HG02981 (cell line): ENCODE measurements around the gene BBS9.

Experiments
- ATAC-seq: cut with Tn5 transposase; IDR thresholded peaks from one replicate; pipeline ENCODE4 v1.9.1; 2021; ENCODE audit warnings: mild to moderate bottlenecking, moderate library complexity; ENCODE audit not compliant: unreplicated experiment

Gene BBS9

DNA sequence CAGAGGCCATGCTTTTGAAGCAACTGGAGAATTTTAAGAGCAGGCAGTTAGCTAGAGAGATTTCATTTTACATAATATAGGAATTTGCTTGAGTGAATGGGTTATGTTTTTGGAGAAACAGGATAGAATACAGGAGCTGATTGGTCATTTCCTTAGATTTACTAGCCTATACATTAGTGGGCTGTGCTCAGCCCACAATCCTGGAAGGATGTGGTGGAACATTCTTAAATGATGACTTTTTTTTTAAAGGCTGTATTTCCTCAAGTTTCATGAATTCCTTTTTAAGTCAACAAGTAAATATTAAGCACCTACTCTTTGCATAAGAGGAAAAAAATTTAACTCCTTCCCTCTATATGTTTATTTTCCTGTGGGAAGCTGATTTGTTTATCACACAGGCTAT, 461.6 kb downstream of the BBS9 start:
- ATAC-seq = no peak

DNA sequence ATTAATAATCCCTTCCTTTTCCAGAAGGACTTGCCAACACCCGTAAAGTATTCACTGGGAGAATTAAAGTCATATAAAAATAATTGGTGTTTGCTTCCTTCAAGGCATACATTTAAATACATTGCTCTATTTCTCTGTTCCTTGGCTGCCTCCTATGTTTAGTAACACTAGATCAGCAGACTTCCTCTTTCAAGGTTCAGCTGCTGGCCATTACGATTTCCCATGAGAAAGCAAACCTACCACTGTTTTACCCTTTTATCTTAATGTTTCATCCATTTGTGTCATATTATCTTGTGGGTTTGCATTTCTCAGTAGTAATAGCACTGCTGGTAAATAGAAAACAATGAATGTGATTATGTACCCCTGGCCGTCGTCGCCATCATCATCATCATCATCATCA, 462.1 kb downstream of the BBS9 start:
- ATAC-seq = no peak

DNA sequence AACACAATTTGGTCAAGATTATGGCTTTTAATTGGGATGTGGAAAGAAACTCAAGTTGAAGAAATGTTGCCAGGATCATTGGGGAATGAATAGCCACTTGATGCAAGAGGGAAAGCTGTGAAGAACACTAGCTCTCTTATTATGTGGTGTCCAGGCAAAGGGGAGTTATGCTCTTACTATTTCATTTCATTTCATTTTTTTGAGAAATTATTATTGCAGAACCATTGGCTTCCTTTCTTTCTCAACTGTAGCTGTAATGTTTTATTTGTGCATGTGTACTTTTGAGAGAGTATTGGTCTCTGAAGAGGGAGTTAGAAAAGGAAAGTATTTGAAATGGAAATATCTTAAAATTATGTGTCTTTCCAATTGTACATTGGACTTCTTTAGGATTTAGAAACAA, 463.4 kb downstream of the BBS9 start:
- no peak for ATAC-seq

DNA sequence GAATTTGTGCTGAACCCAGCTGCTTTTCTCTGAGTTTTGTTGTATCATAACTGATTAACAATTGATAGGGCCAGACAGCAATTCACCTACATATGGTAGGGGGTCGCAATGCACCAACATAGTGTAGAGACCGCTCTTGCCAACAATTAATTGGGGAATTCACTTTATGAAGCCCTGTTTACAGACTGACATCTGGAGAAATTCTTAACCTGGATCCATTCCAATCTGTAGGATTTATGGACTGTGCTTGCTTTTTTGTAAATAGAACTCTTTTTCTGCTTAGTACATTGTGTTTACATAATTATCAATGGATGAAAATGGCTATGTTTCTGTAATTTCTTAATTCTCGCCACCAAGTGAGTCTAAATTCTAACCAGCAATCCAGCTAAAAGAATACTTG, 464.2 kb downstream of the BBS9 start:
- no peak for ATAC-seq

DNA sequence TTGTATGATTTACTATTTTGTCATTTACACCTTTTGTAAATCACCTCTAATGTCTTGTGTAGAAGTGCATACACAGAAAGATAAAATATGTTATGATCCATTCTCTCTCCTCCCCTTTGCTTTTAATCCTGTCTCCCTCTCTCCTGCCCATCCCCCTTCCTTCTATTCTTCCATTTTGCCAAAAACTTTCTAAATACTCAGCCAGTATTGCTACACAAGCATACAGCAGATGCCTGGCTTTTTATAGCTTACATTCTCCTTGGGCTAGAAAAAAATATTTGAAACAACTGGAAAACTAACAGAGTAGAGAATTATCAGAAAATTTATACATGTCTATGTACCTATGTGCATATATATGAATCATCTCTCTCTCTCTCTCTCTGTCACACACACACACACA, 467.3 kb downstream of the BBS9 start:
- ATAC-seq = no peak

DNA sequence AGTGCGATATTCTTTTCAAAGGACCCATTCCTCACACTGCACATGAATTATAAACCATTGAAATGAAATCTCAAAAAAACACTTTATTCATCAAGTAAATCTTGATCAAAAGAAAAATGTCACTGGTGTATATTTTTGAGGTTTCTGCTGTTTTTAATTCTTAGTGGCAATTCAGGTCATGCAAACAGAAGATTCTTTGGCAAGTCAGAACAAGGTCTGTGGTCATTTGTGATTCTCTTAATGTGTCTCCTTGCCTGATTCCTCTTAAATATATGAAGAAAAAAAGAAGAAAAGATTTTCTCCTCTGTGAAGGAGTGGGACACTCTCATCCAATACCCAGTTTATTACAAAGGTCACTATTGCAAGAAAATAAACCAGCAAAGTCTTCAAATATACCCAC, 467.8 kb downstream of the BBS9 start:
- no peak for ATAC-seq

DNA sequence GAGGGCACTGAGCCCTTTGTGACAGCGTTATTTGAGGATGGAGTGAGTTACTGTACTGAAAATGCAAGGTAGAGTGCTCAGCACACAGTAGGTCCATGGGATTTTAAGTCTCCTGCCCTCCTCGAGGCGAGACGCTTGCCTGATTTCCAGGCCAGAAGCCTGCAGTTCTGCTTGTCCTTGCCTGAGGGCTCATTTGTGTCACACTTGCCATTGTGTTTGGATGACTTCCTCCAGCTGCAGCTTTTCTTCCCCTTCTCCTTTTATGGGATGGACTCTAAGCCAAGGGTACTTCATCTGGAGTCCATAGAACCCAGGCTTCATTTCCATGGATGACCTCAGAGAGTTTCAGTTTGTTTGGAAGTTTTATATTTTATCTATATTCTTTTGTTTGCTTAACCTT, 471.7 kb downstream of the BBS9 start:
- no peak for ATAC-seq

DNA sequence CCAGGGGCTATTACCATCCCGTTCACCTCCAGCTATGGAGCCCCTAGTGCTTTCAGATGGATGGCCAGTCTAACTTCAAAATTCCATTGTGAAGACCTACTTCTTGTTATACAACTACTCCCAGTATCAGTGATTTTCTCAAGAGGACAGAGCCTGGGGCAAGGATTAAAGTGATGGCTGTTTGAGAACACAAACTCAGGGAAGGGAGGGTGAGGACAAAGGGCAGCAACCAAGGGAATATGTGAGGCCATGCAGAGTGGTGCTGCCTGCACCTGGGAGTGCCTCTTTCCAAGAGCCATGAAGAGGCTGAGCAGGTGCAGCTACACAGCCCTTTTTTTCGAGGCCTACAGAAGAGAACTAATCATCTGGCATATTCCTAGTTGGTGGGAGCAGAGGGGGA, 472.5 kb downstream of the BBS9 start:
- ATAC-seq = no peak

DNA sequence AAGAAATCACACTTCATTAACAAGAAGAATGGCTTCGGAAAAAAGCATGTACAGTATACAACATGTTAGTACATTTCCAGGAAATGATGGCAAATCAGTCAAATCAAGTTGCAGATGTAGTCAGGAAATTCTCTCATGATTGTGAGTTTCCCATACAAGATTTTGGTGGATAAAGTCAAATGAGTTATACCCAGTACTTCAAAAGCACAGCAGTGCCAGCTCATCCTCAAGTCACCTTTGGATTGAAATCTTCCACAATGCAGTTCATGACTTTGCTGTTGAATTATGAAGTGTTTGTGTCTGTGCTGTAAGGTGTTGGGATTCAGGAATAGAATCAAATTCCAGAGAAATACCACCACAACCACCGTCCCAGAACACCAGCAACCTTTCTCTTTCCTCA, 474.7 kb downstream of the BBS9 start:
- ATAC-seq = no peak

DNA sequence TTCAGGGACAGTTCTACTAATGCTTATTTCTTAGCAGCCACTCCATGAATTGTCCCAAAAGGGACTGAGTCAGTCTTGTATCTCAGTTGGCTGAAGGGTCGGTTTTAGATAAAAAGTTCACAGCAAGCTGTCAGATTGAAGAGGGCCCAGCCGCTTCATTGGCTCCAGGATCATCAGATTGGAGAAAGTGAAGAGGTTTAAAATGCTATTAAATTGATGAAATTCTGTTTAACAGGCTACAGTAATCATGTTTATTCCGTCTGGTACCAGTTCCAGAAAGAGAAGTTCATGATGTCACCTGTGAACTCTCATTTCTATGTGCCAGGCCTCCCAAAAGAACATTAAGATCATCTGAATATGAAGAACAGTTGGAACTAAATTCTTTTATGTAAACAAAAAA, 481.6 kb downstream of the BBS9 start:
- ATAC-seq = no peak

DNA sequence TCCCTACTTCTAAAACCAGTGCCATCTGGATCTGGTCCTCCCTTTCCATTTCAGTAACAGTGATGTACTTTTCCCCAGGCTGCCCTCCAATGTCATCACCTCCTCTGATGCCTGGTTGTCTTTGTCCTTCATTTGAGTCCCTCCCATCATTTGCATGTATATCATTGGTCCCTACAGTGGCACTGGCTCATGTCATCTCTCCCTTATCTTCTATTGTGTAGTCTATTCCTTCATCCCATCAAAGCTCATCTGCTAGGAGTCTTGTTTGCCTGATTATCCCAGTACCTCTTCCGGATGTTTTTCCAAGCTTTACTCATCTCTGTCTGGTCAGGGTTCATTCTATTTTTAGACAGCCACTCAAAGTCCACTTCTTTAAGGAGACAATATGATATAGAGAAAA, 483.1 kb downstream of the BBS9 start:
- no peak for ATAC-seq

DNA sequence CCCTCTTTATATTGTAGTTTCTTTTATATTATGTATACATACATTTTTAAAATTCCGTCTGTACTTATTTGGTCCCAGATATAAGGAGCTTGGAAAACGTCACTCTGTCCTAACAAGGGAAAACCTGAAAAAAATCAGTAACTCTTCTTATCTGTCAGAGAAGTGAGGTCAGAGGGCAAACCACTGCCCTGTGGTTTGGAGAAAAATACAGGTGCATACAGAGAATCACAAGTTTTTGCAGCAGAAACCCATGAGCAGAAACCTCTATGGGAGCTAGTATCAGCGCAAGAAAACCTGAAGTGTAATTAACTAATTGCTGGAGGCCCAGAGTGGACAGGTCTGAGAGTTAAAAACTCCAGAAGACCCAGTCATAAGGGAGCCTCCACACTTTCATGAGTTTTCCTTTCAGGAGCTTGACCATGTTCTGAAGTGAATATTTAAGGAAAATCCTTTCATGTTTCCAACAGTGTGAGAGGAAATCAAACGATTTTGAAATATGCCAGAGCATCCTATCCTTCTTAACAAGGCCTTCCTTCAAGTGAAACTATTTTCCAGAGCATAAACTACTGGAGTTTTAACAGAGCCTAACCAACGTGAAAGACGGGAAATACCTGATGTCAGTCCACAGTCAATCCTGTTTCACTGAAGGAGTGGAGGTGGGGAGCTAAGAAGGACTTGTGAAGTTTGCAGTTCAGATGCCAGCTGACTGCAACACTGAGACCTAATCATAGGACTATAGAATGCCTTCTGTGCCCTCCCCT, 485.2 kb downstream of the BBS9 start:
- no peak for ATAC-seq

DNA sequence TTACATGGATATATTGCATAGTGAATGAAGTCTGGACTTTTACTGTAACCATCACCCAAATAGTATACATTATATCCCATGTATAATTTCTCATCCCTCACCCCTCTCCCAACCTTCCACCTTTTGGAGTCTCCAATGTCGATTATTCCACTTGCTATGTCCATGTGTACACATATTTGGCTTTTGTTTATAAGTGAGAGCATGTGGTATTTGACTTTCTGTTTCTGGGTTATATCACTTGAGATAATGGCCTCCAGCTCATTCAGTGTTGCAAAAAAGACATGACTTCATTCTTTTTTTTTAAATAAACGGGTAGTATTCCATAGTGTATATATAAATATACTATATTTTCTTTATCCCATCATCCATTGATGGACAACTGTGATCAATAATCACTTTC, 487.4 kb downstream of the BBS9 start:
- ATAC-seq = no peak

DNA sequence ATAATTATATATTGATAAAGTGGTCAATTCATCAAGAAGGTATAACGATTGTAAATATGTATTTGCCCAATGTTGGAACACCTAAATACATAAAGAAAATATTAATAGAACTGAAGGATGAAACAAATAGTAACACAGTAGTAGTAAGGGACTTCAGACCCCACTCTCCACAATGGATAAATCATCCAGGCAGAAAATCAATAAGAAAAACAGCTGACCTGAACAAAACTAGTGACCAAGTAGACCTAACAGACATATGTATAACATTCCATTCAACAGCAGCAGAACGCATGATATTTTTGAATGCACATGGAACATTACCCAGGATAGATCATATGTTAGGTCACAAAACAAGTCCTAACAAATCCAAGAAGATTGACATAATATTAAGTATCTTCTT, 489.9 kb downstream of the BBS9 start:
- no peak for ATAC-seq

DNA sequence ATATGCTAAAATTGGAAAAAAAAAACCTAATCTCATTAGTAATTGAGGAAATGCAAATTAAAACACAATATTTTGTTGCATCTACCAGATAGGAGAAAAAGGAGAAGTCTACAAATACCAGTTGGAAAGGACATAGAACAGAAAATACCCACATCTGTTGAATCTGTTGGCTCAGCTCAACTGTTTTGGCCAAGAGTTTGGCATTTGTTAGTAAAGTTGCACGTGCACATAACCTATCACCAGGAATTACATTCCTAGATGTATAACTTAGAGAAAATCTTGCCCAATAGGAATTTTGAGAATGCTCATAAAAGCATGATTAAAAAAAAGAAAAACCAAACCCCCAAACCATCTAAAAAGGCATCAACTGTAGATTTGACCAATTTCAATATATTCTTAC, 493.9 kb downstream of the BBS9 start:
- ATAC-seq = no peak

DNA sequence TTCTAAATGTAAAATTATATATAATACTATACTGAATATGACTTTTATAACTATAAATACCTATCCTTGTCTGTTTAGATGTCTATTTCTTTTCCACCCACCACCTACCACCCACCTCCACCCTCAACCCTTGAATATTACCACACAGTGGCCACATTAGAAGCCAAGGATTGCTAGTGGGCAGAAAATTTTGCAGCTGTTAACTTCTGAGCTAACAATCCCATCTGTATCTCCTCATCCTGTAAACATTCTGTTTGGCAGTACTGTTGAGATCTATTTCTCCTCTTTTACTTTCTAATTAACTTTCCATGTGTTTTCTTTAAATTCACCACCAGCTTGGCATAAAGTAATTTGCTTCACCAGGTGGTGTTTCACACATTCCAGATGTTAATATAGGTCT, 494.9 kb downstream of the BBS9 start:
- ATAC-seq = no peak

DNA sequence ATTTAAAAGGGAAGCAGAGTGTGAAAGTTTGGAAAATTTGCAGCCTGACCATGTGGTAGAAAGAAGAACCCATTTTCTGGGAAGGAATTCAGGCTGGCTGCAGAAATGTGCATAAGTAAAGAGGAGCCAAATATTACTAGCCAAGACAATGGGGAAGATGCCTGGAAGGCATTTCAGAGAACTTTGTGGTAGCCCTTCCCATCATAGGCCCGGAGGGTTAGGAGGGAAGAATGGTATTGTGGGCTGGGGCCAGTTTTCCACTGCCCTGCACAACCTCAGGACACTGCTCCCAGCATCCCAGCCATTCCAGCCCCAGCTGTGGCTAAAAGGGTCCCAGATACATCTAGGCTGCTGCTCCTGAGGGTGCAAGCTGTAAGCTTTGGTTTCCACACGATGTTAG, 497.5 kb downstream of the BBS9 start:
- no peak for ATAC-seq

DNA sequence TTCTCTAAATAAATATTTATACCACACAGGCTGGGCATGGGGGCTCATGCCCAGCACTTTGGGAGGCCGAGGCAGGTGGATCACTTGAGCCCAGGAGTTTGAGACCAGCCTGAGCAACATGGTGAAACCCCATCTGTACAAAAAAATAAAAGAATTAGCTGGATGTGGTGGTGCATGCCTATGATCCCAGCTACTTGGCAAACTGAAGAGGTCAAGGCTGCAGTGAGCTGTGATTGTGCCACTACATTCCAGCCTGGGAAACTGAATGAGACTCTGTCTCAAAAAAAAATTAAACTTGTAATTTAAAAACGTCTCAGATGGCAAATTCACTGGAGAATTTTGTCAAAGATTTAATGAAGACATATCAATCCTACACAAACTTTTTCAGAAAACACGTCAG, 498.4 kb downstream of the BBS9 start:
- no peak for ATAC-seq

DNA sequence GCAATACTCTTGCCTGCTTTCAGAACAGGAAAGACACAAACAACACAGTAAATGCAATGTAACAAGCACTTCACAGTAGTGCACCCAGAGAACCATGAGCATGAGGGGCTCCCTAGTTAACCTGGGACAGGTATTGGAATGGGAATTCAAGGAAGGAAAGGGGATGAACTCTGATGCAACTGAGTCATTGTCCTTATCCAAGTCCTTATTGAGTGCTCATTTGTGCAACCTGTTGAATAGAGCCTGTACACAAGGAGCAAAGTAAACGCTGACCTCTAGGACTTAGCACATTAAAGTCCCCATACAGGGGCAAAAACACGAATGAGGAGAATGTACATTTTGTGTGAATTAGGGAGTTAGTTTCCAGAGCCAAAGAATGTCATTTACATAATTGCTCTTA, 499.5 kb downstream of the BBS9 start:
- no peak for ATAC-seq

DNA sequence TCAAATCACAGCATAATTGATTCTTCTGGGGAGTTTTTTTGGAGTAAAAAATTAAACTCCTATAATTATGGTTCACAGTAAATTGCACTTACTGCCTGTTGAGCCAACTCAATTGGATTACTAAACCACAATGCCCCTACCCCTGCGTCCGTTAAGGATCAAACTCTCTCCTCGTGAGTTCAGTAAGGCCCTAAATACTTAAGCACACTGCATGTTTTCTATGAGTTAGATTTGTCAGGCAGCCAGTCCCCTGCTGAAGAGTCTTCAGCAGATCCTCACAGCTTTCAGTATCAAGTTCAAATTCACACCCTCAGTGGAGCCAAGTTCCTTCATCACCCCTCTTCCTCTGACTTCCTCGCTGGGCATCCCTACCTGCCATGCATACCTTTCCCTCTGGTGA, 501.0 kb downstream of the BBS9 start:
- no peak for ATAC-seq

DNA sequence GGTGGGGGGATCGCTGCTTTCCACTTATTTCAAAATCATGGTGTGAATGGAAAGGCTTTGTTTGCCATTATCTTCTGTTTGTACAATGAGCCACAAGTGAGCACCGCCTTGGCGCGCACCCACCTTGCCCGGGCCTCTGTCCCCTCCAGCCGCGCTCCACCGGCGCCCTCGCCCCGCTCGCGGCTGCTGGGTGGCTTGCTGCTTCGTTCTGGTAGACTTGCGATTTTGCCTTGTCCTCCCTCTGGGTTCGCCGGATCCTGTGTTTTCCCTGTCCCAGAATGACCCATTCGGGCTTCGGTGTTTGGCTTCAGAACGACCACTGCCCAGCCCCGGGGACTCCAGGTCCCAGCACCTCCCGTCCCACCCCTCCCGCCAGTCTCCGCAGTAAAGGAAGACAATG, 503.0 kb downstream of the BBS9 start:
- no peak for ATAC-seq

DNA sequence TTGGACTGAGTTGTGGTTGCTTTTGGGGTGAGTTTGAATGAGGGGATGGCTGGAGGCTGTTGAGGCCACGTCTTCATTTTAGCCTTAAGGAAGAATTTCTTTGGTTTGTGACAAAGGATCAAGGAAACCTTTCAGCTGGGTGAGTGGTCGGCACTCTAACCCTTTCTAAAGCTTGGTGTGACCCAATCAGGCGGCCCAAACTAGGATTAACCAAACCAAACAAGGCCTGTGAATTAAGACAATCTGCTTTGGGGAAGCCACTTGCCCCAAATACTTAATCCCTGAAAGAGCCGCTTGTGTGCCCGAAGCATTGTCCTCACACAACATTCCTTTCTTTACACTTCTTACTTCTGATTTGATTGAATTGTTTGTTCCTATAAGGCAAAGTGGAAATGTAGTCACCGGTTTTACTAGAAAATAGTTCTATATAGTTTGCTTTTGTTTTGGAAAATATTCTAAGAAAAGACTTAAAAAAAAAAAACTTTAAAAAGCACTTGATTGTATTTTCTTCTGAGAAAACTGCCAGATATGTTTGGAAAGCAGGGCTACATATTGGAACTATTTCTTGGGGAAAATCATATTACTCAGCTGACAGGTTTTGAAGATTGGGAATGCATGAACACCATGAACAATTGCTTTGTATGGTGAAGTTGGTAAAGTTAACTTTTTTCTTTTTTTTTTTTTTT, 503.6 kb downstream of the BBS9 start:
- no peak for ATAC-seq

DNA sequence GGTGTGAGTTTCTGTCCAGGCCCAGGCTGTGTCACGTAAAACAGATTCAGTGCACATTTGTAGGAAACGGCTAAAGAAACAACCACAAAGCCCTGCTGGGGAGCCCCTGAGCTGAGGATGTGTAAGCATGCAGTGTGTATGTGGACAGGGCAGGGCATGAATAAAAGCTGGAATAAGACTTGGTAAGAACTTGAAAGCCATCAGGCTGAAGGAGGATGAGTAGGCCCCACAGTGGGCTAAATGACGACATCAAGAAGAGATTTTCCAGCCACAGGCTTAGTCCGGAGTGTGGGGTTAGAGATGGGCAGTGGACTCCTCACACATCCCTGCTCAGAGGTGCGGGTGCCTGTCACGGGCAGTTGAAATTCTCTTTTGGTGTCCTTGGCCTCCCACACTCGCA, 505.2 kb downstream of the BBS9 start:
- ATAC-seq = no peak
